Neural progenitor cell (in vitro differentiated cells): ENCODE measurements around the gene STXBP5. TPM values are rescaled to one million over a fixed set of nuclear protein-coding genes. Genes with fewer than 3 reads are reported as not detected.
A peak's percentile ranks its signal among the peaks of the same experiment; 100 is the strongest.

Experiments
- DNase-seq: peaks from one replicate; pipeline ENCODE4 v3.0.0-alpha.2; 2016; ENCODE audit warnings: low spot score
- H2AFZ ChIP-seq: fragments of 200-600 bp; sonication (generic); replicated peaks from 2 replicates; pipeline ENCODE4 v1.6.1; 2016; ENCODE audit warnings: antibody characterized with exemption
- H3F3A ChIP-seq: fragments of 200-600 bp; sonication (generic); 2 replicates; pipeline ENCODE4 v1.6.1; 2016; ENCODE audit warnings: antibody characterized with exemption, low read depth
- H3K27ac ChIP-seq: fragments of 200-600 bp; sonication (generic); 2 replicates; pipeline ENCODE4 v1.5.1; 2016; ENCODE audit warnings: mild to moderate bottlenecking
- H3K27me3 ChIP-seq: fragments of 200-600 bp; sonication (generic); 2 replicates; pipeline ENCODE4 v1.6.1; 2016; ENCODE audit warnings: mild to moderate bottlenecking, moderate library complexity
- H3K36me3 ChIP-seq: fragments of 200-600 bp; sonication (generic); 2 replicates; pipeline ENCODE4 v1.5.1; 2016
- H3K4me1 ChIP-seq: fragments of 200-600 bp; sonication (generic); 2 replicates; pipeline ENCODE4 v1.6.1; 2016; ENCODE audit warnings: mixed run types
- H3K4me2 ChIP-seq: fragments of 200-600 bp; sonication (generic); 2 replicates; pipeline ENCODE4 v1.6.1; 2016
- H3K4me3 ChIP-seq: fragments of 200-600 bp; sonication (generic); 2 replicates; pipeline ENCODE4 v1.5.1; 2016
- H3K79me2 ChIP-seq: fragments of 200-600 bp; sonication (generic); 2 replicates; pipeline ENCODE4 v1.6.1; 2016; ENCODE audit warnings: low read depth
- H3K9ac ChIP-seq: fragments of 200-600 bp; sonication (generic); 2 replicates; pipeline ENCODE4 v1.6.1; 2016
- H3K9me3 ChIP-seq: fragments of 200-600 bp; sonication (generic); 2 replicates; pipeline ENCODE4 v1.5.1; 2016; ENCODE audit warnings: low read depth
- H4K20me1 ChIP-seq: fragments of 200-600 bp; sonication (generic); 2 replicates; pipeline ENCODE4 v1.6.1; 2016; ENCODE audit warnings: low read depth
- H3K27ac Mint-ChIP-seq: 3 replicates; pipeline ENCODE4 v1.8.0; 2021; ENCODE audit warnings: mixed read lengths
- H3K27me3 Mint-ChIP-seq: 2 replicates; pipeline ENCODE4 v1.8.0; 2022; ENCODE audit warnings: low read depth, mild to moderate bottlenecking, inconsistent platforms, moderate library complexity, mixed read lengths; ENCODE audit not compliant: insufficient read depth
- H3K36me3 Mint-ChIP-seq: 3 replicates; pipeline ENCODE4 v1.8.0; 2021; ENCODE audit warnings: mixed read lengths
- H3K4me1 Mint-ChIP-seq: 3 replicates; pipeline ENCODE4 v1.8.0; 2021; ENCODE audit warnings: mixed read lengths
- H3K4me3 Mint-ChIP-seq: 3 replicates; pipeline ENCODE4 v1.8.0; 2021; ENCODE audit warnings: mild to moderate bottlenecking, moderate library complexity, mixed read lengths
- H3K9me3 Mint-ChIP-seq: 3 replicates; pipeline ENCODE4 v1.8.0; 2020; ENCODE audit warnings: mixed read lengths
- EZH2 ChIP-seq: fragments of 200-600 bp; sonication (generic); IDR thresholded peaks from 2 replicates; pipeline ENCODE4 v1.6.1; 2017; ENCODE audit warnings: antibody characterized with exemption, mild to moderate bottlenecking, moderate library complexity
- EZH2phosphoT487 ChIP-seq: fragments of 200-600 bp; sonication (generic); IDR thresholded peaks from 2 replicates; pipeline ENCODE4 v1.6.1; 2017; ENCODE audit warnings: antibody characterized with exemption
- total RNA-seq: library from RNA; depleted of rRNA; stranded (reverse); fragments of >200 nt; gene quantifications from 2 replicates; pipeline ENCODE4 v1.2.3, GENCODE V29; 2015; ENCODE audit warnings: low replicate concordance
- TF ChIP-seq, protein P1 (sequence below): fragments of 200-600 bp; sonication (generic); IDR thresholded peaks from 2 replicates; pipeline ENCODE4 v1.5.1; 2017; ENCODE audit warnings: antibody characterized with exemption, mild to moderate bottlenecking

Gene STXBP5
- total RNA-seq, 1 donor from 2014 or later, result 12.0 TPM

DNA sequence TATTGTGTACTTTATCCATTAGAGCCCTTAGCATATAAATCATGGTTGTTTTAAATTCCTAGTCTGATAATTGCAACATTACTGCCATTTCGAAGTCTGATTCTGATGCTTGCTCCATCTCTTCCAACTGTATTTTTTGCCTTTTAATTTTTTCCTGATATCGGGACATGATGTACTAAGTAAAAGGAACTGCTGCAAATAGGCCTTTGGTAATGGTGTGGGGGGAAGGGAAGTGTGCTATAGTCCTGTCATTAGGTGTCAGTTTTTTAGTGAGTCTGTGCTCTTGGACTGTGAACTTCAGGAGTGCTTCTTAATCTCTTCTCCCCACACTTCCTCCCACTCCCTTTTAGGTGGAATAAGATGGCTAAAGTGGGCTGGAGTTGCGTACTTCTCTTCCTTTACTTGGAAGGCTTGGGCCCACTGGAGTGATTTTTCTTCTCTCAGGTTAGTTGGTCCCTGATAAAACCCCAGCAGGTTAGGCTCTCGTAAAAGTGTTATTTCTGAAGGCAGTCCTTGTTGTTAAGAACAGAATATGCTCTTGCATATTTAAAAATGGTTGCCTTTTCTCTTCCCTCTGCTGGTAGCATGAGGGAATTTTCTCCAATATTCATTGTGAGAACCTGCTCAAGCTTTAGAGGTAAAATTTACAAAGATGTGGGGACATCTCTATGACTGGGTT lies 18.1 kb downstream of the STXBP5 start:
- no peaks in the 10 kb centered on the region for H3K36me3 ChIP-seq
- no peaks in the 10 kb centered on the region for H3K27me3 ChIP-seq
- no peak overlapping the region for H3K4me2 ChIP-seq
- Mint-ChIP-seq H3K4me3 (no peak overlapping the region), H3K27ac (no peak overlapping the region), H3K27me3 (no peaks in the 10 kb centered on the region), H3K4me1 (peaks cover 5% of the 10 kb centered on the region), H3K36me3 (peaks cover 4% of the 10 kb centered on the region), H3K9me3 (no peaks in the 10 kb centered on the region)
- H3F3A ChIP-seq, result no peaks in the 10 kb centered on the region
- H3K79me2 ChIP-seq, result peaks cover 38% of the 10 kb centered on the region
- no peaks in the 10 kb centered on the region for H3K4me1 ChIP-seq
- H4K20me1 ChIP-seq, result no peaks in the 10 kb centered on the region
- H3K4me3 ChIP-seq, result no peak overlapping the region
- no peaks in the 10 kb centered on the region for H3K9me3 ChIP-seq
- H3K27ac ChIP-seq, result no peak overlapping the region
- DNase-seq, result no peak
- H3K9ac ChIP-seq, result no peak overlapping the region
- H2AFZ ChIP-seq, result no peak overlapping the region
- TF ChIP-seq, protein P1, sequence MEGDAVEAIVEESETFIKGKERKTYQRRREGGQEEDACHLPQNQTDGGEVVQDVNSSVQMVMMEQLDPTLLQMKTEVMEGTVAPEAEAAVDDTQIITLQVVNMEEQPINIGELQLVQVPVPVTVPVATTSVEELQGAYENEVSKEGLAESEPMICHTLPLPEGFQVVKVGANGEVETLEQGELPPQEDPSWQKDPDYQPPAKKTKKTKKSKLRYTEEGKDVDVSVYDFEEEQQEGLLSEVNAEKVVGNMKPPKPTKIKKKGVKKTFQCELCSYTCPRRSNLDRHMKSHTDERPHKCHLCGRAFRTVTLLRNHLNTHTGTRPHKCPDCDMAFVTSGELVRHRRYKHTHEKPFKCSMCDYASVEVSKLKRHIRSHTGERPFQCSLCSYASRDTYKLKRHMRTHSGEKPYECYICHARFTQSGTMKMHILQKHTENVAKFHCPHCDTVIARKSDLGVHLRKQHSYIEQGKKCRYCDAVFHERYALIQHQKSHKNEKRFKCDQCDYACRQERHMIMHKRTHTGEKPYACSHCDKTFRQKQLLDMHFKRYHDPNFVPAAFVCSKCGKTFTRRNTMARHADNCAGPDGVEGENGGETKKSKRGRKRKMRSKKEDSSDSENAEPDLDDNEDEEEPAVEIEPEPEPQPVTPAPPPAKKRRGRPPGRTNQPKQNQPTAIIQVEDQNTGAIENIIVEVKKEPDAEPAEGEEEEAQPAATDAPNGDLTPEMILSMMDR, result peak; percentile 48
- TF ChIP-seq EZH2phosphoT487, result no peak

GRCh38 chr6:147223736-147224135 lies 19.5 kb downstream of the STXBP5 start:
- Mint-ChIP-seq H3K4me1 (peaks cover 11% of the 10 kb centered on the region), H3K9me3 (no peaks in the 10 kb centered on the region), H3K36me3 (peaks cover 3% of the 10 kb centered on the region), H3K4me3 (no peak overlapping the region), H3K27me3 (no peaks in the 10 kb centered on the region), H3K27ac (no peak overlapping the region)
- Histone ChIP-seq H3K4me3 (no peak overlapping the region), H3F3A (no peaks in the 10 kb centered on the region), H3K4me1 (no peaks in the 10 kb centered on the region), H3K27ac (no peak overlapping the region), H3K36me3 (no peaks in the 10 kb centered on the region), H3K79me2 (peaks cover 38% of the 10 kb centered on the region), H3K27me3 (no peaks in the 10 kb centered on the region), H2AFZ (no peak overlapping the region), H3K4me2 (no peak overlapping the region), H3K9ac (no peak overlapping the region), H3K9me3 (no peaks in the 10 kb centered on the region), H4K20me1 (no peaks in the 10 kb centered on the region)
- TF ChIP-seq, protein P1, result no peak
- TF ChIP-seq EZH2phosphoT487 (no peak), EZH2 (no peak)
- DNase-seq, result no peak

GRCh38 chr6:147226163-147226724 lies 22.0 kb downstream of the STXBP5 start:
- no peak overlapping the region for H3K4me2 ChIP-seq
- Mint-ChIP-seq H3K4me3 (no peak overlapping the region), H3K27me3 (no peaks in the 10 kb centered on the region), H3K36me3 (peaks cover 3% of the 10 kb centered on the region), H3K9me3 (no peaks in the 10 kb centered on the region), H3K27ac (no peak overlapping the region), H3K4me1 (peaks cover 11% of the 10 kb centered on the region)
- no peaks in the 10 kb centered on the region for H3F3A ChIP-seq
- H3K9me3 ChIP-seq, result no peaks in the 10 kb centered on the region
- no peaks in the 10 kb centered on the region for H3K36me3 ChIP-seq
- no peak overlapping the region for H2AFZ ChIP-seq
- no peak overlapping the region for H3K9ac ChIP-seq
- H3K4me1 ChIP-seq, result no peaks in the 10 kb centered on the region
- H3K79me2 ChIP-seq, result peaks cover 18% of the 10 kb centered on the region
- no peak overlapping the region for H3K27ac ChIP-seq
- TF ChIP-seq, protein P1, result no peak
- TF ChIP-seq EZH2phosphoT487 (no peak), EZH2 (no peak)
- no peaks in the 10 kb centered on the region for H3K27me3 ChIP-seq
- no peak for DNase-seq
- no peak overlapping the region for H3K4me3 ChIP-seq
- H4K20me1 ChIP-seq, result no peaks in the 10 kb centered on the region
